Thyroid gland (tissue), 4 donors: ENCODE data around the gene BLVRA.

ENCODE experiments used
- POLR2A ChIP-seq, 2 donors: fragments of 450-650 bp; IDR thresholded peaks; one replicate each; pipeline ENCODE4 v1.6.1; 2017; ENCODE audit warnings: antibody characterized with exemption in 2 of 2, mild to moderate bottlenecking in 2 of 2, moderate library complexity in 1 of 2
- TF ChIP-seq, protein P1 (sequence below), 6 experiments: fragments of 200-600 bp in 3 of 6; fragments of 450-650 bp in 3 of 6; sonication (generic) in 3 of 6; IDR thresholded peaks; one replicate each; pipeline ENCODE4 v1.5.1; 2016 to 2019; ENCODE audit warnings: antibody characterized with exemption in 6 of 6, mild to moderate bottlenecking in 2 of 6, inconsistent platforms in 1 of 6, moderate library complexity in 1 of 6

- TF ChIP-seq, protein P1, sequence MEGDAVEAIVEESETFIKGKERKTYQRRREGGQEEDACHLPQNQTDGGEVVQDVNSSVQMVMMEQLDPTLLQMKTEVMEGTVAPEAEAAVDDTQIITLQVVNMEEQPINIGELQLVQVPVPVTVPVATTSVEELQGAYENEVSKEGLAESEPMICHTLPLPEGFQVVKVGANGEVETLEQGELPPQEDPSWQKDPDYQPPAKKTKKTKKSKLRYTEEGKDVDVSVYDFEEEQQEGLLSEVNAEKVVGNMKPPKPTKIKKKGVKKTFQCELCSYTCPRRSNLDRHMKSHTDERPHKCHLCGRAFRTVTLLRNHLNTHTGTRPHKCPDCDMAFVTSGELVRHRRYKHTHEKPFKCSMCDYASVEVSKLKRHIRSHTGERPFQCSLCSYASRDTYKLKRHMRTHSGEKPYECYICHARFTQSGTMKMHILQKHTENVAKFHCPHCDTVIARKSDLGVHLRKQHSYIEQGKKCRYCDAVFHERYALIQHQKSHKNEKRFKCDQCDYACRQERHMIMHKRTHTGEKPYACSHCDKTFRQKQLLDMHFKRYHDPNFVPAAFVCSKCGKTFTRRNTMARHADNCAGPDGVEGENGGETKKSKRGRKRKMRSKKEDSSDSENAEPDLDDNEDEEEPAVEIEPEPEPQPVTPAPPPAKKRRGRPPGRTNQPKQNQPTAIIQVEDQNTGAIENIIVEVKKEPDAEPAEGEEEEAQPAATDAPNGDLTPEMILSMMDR (IDR thresholded peaks at IDR 0.05): no peak
- no peak for TF ChIP-seq POLR2A (IDR thresholded peaks at IDR 0.05)
These were observed 66.9 kb downstream of the BLVRA start for GRCh38 chr7:43825391-43825808.
